Large intestine (tissue), 3 donors: ENCODE results near the gene FGD1. TPM values are rescaled to one million over a fixed set of nuclear protein-coding genes. Genes with fewer than 3 reads are reported as not detected.
A peak's percentile ranks its signal among the peaks of the same experiment; 100 is the strongest.

ENCODE experiments used
- DNase-seq, 2 donors: peaks; one replicate each; pipeline versions ENCODE4 v3.0.0 to v3.0.0-alpha.2; 2013
- H3K27ac ChIP-seq: one replicate; pipeline ENCODE4 v1.5.1; 2013; ENCODE audit warnings: low read length
- H3K27me3 ChIP-seq: 2 replicates; pipeline ENCODE4 v1.6.1; 2013; ENCODE audit warnings: low read length; ENCODE audit not compliant: control insufficient read depth, insufficient read depth
- H3K36me3 ChIP-seq: 2 replicates; pipeline ENCODE4 v1.6.1; 2013; ENCODE audit warnings: low read length; ENCODE audit not compliant: control insufficient read depth, insufficient read depth
- H3K4me1 ChIP-seq: one replicate; pipeline ENCODE4 v1.6.1; 2013; ENCODE audit warnings: low read length; ENCODE audit not compliant: control insufficient read depth, insufficient read depth
- H3K4me3 ChIP-seq: one replicate; pipeline ENCODE4 v1.5.1; 2013; ENCODE audit warnings: low read length
- H3K9me3 ChIP-seq: one replicate; pipeline ENCODE4 v1.6.1; 2013; ENCODE audit warnings: mild to moderate bottlenecking, low read depth, low read length, moderate library complexity; ENCODE audit not compliant: control insufficient read depth
- WGBS: methylation state at CpG from one replicate; pipeline ENCODE4 v1.1.5; 2013; ENCODE audit warnings: low lambda C conversion rate; ENCODE audit not compliant: insufficient coverage; 5-methylcytosine and 5-hydroxymethylcytosine counted together
- polyA plus RNA-seq: library from polyadenylated mRNA; unstranded; fragments of 120-200 nt; gene quantifications from one replicate; pipeline ENCODE4 v1.2.1, GENCODE V29; 2013

Gene FGD1
- polyA plus RNA-seq, 1 donor, result 8.0 TPM

- H3K4me1 ChIP-seq, result peaks cover 4% of the 10 kb centered on the region
- no peak for DNase-seq
- H3K27me3 ChIP-seq, result no peaks in the 10 kb centered on the region
- peaks cover 3% of the 10 kb centered on the region for H3K36me3 ChIP-seq
- no peak overlapping the region for H3K4me3 ChIP-seq
- no CpG with 5 or more reads among the region's 10 CpGs for WGBS
- no peaks in the 10 kb centered on the region for H3K9me3 ChIP-seq
- H3K27ac ChIP-seq, result no peak overlapping the region
These were observed 21.8 kb downstream of the FGD1 start for GRCh38 chrX:54473993-54474859.

GRCh38 chrX:54470054-54470760 lies 25.8 kb downstream of the FGD1 start:
- Histone ChIP-seq H3K27me3 (no peaks in the 10 kb centered on the region), H3K9me3 (no peaks in the 10 kb centered on the region), H3K4me3 (no peak overlapping the region), H3K36me3 (peaks cover 14% of the 10 kb centered on the region), H3K27ac (no peak overlapping the region), H3K4me1 (no peaks in the 10 kb centered on the region)
- no CpG with 5 or more reads among the region's 21 CpGs for WGBS
- DNase-seq, result no peak

GRCh38 chrX:54452920-54453319 lies 43.1 kb downstream of the FGD1 start:
- Histone ChIP-seq H3K4me1 (no peaks in the 10 kb centered on the region), H3K4me3 (no peak overlapping the region), H3K27ac (no peak overlapping the region), H3K9me3 (no peaks in the 10 kb centered on the region), H3K27me3 (no peaks in the 10 kb centered on the region), H3K36me3 (peaks cover 6% of the 10 kb centered on the region)
- DNase-seq, result no peak
- WGBS, result no CpG with 5 or more reads among the region's 2 CpGs

- H3K4me3 ChIP-seq, result no peak overlapping the region
- H3K9me3 ChIP-seq, result no peaks in the 10 kb centered on the region
- H3K27ac ChIP-seq, result no peak overlapping the region
These were observed 46.1 kb downstream of the FGD1 start for GRCh38 chrX:54449929-54450328.

GRCh38 chrX:54447461-54447860 lies 48.6 kb downstream of the FGD1 start:
- peaks cover 17% of the 10 kb centered on the region for H3K36me3 ChIP-seq
- H3K27me3 ChIP-seq, result no peaks in the 10 kb centered on the region
- H3K4me1 ChIP-seq, result no peaks in the 10 kb centered on the region
- H3K27ac ChIP-seq, result no peak overlapping the region
- no CpG with 5 or more reads among the region's 5 CpGs for WGBS
- no peak for DNase-seq
- H3K9me3 ChIP-seq, result no peaks in the 10 kb centered on the region
- no peak overlapping the region for H3K4me3 ChIP-seq

More at GRCh38 chrX:54449929-54450328, 46.1 kb downstream of the FGD1 start:
- H3K4me1 ChIP-seq, result no peaks in the 10 kb centered on the region
- no peaks in the 10 kb centered on the region for H3K27me3 ChIP-seq
- DNase-seq, result no peak
- H3K36me3 ChIP-seq, result peaks cover 9% of the 10 kb centered on the region

GRCh38 chrX:54446084-54446483 lies 50.0 kb downstream of the FGD1 start:
- WGBS, result no CpG with 5 or more reads among the region's 17 CpGs
- DNase-seq, result no peak
- no peaks in the 10 kb centered on the region for H3K9me3 ChIP-seq

GRCh38 chrX:54444752-54445151 lies 51.3 kb downstream of the FGD1 start:
- Histone ChIP-seq H3K27ac (no peak overlapping the region), H3K9me3 (no peaks in the 10 kb centered on the region), H3K36me3 (peaks cover 16% of the 10 kb centered on the region), H3K4me1 (peaks cover 7% of the 10 kb centered on the region), H3K27me3 (no peaks in the 10 kb centered on the region), H3K4me3 (no peak overlapping the region)
- DNase-seq, result no peak
- no CpG with 5 or more reads among the region's 6 CpGs for WGBS

More at GRCh38 chrX:54446084-54446483, 50.0 kb downstream of the FGD1 start:
- Histone ChIP-seq H3K4me3 (no peak overlapping the region), H3K27me3 (no peaks in the 10 kb centered on the region), H3K36me3 (peaks cover 17% of the 10 kb centered on the region), H3K27ac (no peak overlapping the region), H3K4me1 (peaks cover 7% of the 10 kb centered on the region)

- Histone ChIP-seq H3K27ac (no peak overlapping the region), H3K4me3 (no peak overlapping the region), H3K36me3 (peaks cover 11% of the 10 kb centered on the region), H3K9me3 (no peaks in the 10 kb centered on the region), H3K4me1 (peaks cover 7% of the 10 kb centered on the region), H3K27me3 (no peaks in the 10 kb centered on the region)
- DNase-seq, result no peak
These were observed 53.2 kb downstream of the FGD1 start for GRCh38 chrX:54442790-54443189.

GRCh38 chrX:54439960-54440871 lies 55.8 kb downstream of the FGD1 start, which contains the start of gene TSR2:
Gene TSR2 (plus strand): TSS chrX:54440404. CDS start chrX:54440422, 18 bp downstream.
- H3K27ac ChIP-seq, result peak within 1 kb of the TSS; percentile 4
- no peaks in the 10 kb centered on the region for H3K27me3 ChIP-seq
- H3K9me3 ChIP-seq, result no peaks in the 10 kb centered on the region
- DNase-seq, result peak; percentile 68 to 84
- WGBS, result no CpG with 5 or more reads among the region's 40 CpGs
- H3K4me1 ChIP-seq, result peaks cover 7% of the 10 kb centered on the region
- peak within 1 kb of the TSS; percentile 61 for H3K4me3 ChIP-seq
- peaks cover 11% of the 10 kb centered on the region for H3K36me3 ChIP-seq

GRCh38 chrX:54435121-54435520 lies 60.9 kb downstream of the FGD1 start:
- Histone ChIP-seq H3K4me1 (no peaks in the 10 kb centered on the region), H3K36me3 (no peaks in the 10 kb centered on the region), H3K27me3 (no peaks in the 10 kb centered on the region), H3K27ac (no peak overlapping the region), H3K4me3 (no peak overlapping the region), H3K9me3 (no peaks in the 10 kb centered on the region)
- no peak for DNase-seq
- WGBS, result no CpG with 5 or more reads among the region's 2 CpGs
